AG04450 (cell line): ENCODE measurements around the gene PDIK1L. TPM values are rescaled to one million over a fixed set of nuclear protein-coding genes. Genes with fewer than 3 reads are reported as not detected.

ENCODE experiments used
- CTCF ChIA-PET: fragments of 300-600, 350-600 bp; formaldehyde crosslinking; extraction: SDS; loops from one replicate; lab custom pipeline; 2022; ENCODE audit warnings: antibody characterized with exemption, inconsistent platforms; lab: Charles Lee
- POLR2A ChIA-PET: fragments of 350-600 bp; formaldehyde crosslinking; extraction: SDS; loops from one replicate; lab custom pipeline; 2021; ENCODE audit warnings: antibody characterized with exemption, inconsistent platforms; lab: Yijun Ruan, JAX
- DNase-seq: peaks from one replicate; pipeline ENCODE4 v3.0.0-alpha.2; 2011; ENCODE audit warnings: low read depth, low spot score
- H3K27ac ChIP-seq: one replicate; pipeline ENCODE4 v1.5.1; 2012; ENCODE audit warnings: low read depth, low read length, control low read depth
- H3K27me3 ChIP-seq: one replicate; pipeline ENCODE4 v1.6.0; 2012; ENCODE audit warnings: low read length; ENCODE audit not compliant: control insufficient read depth, insufficient read depth
- H3K4me3 ChIP-seq: 2 replicates; pipeline ENCODE4 v1.5.1; 2011; ENCODE audit warnings: mild to moderate bottlenecking, low read depth, low read length, control low read depth
- H3K9me3 ChIP-seq: 2 replicates; pipeline ENCODE4 v1.5.1; 2012; ENCODE audit warnings: low read length; ENCODE audit not compliant: control insufficient read depth, insufficient read depth
- CTCF ChIP-seq: IDR thresholded peaks from 2 replicates; pipeline ENCODE4 v1.5.1; 2011; ENCODE audit warnings: low read depth, low read length, control low read depth, inconsistent platforms
- polyA plus RNA-seq: library from polyadenylated mRNA; depleted of rRNA; stranded (reverse); fragments of >200 nt; gene quantifications from 2 replicates; pipeline ENCODE4 v1.2.3, GENCODE V29; 2011

Gene PDIK1L
- polyA plus RNA-seq, 1 experiment = 2.9 TPM

GRCh38 chr1:26121854-26122773 is 10.5 kb downstream of the PDIK1L start:
- Histone ChIP-seq H3K27me3 (no peaks in the 10 kb centered on the region), H3K4me3 (no peak overlapping the region), H3K9me3 (no peaks in the 10 kb centered on the region), H3K27ac (no peak overlapping the region)
- no peak for TF ChIP-seq CTCF
- DNase-seq = no peak
- POLR2A ChIA-PET = no interaction called here
- CTCF ChIA-PET = interaction anchor here (0.7 to 4.5 kb wide), 6 partner anchors 22 to 295 kb away, joined by 3 to 41 read pairs (median 4); partner anchors contain the start of gene CEP85

GRCh38 chr1:26122988-26123973 is 11.7 kb downstream of the PDIK1L start:
- POLR2A ChIA-PET = interaction anchor here (0.5 kb wide), 1 partner anchor 354 kb away, joined by 4 read pairs; no protein-coding TSS in a partner anchor
- no peak overlapping the region for H3K27ac ChIP-seq
- DNase-seq = no peak
- H3K9me3 ChIP-seq = no peaks in the 10 kb centered on the region
- no peaks in the 10 kb centered on the region for H3K27me3 ChIP-seq
- TF ChIP-seq CTCF = no peak
- CTCF ChIA-PET = interaction anchor here (0.7 to 4.5 kb wide), 9 partner anchors 21 to 294 kb away, joined by 3 to 41 read pairs (median 4); partner anchors contain the start of genes CEP85 and PAFAH2
- H3K4me3 ChIP-seq = no peak overlapping the region

- Histone ChIP-seq H3K27me3 (peaks cover 3% of the 10 kb centered on the region), H3K27ac (no peak overlapping the region), H3K9me3 (no peaks in the 10 kb centered on the region), H3K4me3 (no peak overlapping the region)
- ChIA-PET POLR2A (no interaction called here), CTCF (interaction anchor here (1.2 to 4.5 kb wide), 3 partner anchors 20 to 240 kb away, joined by 4 to 41 read pairs (median 6); no protein-coding TSS in a partner anchor)
- DNase-seq = no peak
- TF ChIP-seq CTCF = no peak
These were observed 13.1 kb downstream of the PDIK1L start for GRCh38 chr1:26124418-26125331.

GRCh38 chr1:26125382-26125781 is 13.8 kb downstream of the PDIK1L start:
- Histone ChIP-seq H3K27me3 (peaks cover 3% of the 10 kb centered on the region), H3K27ac (no peak overlapping the region), H3K9me3 (no peaks in the 10 kb centered on the region), H3K4me3 (no peak overlapping the region)
- ChIA-PET POLR2A (no interaction called here), CTCF (interaction anchor here (1.3 to 4.5 kb wide), 3 partner anchors 19 to 292 kb away, joined by 5 to 41 read pairs (median 25); no protein-coding TSS in a partner anchor)
- no peak for TF ChIP-seq CTCF
- no peak for DNase-seq
